ENCODE results near the gene TPM2. TPM values are rescaled to one million over a fixed set of nuclear protein-coding genes. Genes with fewer than 3 reads are reported as not detected.

TPM2 gene
- total RNA-seq, 2 experiments from 2014 or later: 3.3 to 4.6 TPM

DNA sequence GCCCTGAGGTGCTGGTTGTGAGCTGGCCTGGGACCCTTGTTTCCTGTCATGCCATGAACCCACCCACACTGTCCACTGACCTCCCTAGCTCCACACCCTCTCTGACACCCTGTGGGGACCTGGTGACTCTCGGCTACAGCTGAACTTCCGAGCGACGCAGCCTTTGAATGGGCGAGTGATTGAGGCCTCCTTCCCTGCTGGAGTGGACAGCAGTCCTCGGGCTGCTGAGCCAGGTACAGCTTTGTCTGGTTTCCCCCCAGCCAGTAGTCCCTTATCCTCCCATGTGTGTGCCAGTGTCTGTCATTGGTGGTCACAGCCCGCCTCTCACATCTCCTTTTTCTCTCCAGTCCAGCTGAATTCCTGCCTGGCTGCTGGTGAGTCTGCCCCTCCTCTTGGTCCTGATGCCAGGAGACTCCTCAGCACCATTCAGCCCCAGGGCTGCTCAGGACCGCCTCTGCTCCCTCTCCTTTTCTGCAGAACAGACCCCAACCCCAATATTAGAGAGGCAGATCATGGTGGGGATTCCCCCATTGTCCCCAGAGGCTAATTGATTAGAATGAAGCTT, 9.9 kb downstream of the TPM2 start:
- H3K36me3 Mint-ChIP-seq: no peaks in the 10 kb centered on the region
- peaks cover 9% of the 10 kb centered on the region for H3K4me1 Mint-ChIP-seq
- H3K9me3 Mint-ChIP-seq: no peaks in the 10 kb centered on the region
- DNase-seq: no peak
- H3K27ac Mint-ChIP-seq: no peak overlapping the region
- no peak overlapping the region for H3K4me3 Mint-ChIP-seq
- H3K27me3 Mint-ChIP-seq: peaks cover 3% of the 10 kb centered on the region

DNA sequence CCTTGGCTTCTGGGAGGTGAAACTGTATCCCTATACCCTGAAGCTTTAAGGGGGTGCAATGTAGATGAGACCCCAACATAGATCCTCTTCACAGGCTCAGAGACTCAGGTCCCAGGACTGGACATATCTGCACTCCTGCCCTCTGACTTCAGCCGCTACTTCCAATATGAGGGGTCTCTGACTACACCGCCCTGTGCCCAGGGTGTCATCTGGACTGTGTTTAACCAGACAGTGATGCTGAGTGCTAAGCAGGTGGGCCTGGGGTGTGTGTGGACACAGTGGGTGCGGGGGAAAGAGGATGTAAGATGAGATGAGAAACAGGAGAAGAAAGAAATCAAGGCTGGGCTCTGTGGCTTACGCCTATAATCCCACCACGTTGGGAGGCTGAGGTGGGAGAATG, 10.6 kb downstream of the TPM2 start:
- H3K27me3 Mint-ChIP-seq: peaks cover 9% of the 10 kb centered on the region
- DNase-seq: no peak
- no peaks in the 10 kb centered on the region for H3K9me3 Mint-ChIP-seq
- no peak overlapping the region for H3K27ac Mint-ChIP-seq
- peaks cover 12% of the 10 kb centered on the region for H3K4me1 Mint-ChIP-seq
- H3K4me3 Mint-ChIP-seq: no peak overlapping the region
- H3K36me3 Mint-ChIP-seq: no peaks in the 10 kb centered on the region

DNA sequence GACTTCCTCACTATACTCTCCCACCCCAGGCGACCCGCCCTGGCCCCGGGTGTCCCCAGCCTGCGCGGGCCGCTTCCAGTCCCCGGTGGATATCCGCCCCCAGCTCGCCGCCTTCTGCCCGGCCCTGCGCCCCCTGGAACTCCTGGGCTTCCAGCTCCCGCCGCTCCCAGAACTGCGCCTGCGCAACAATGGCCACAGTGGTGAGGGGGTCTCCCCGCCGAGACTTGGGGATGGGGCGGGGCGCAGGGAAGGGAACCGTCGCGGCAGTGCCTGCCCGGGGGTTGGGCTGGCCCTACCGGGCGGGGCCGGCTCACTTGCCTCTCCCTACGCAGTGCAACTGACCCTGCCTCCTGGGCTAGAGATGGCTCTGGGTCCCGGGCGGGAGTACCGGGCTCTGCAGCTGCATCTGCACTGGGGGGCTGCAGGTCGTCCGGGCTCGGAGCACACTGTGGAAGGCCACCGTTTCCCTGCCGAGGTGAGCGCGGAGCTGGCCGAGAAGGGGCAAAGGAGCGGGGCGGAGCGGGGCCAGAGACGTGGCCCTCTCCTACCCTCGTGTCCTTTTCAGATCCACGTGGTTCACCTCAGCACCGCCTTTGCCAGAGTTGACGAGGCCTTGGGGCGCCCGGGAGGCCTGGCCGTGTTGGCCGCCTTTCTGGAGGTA, 13.9 kb downstream of the TPM2 start:
- no peaks in the 10 kb centered on the region for H3K9me3 Mint-ChIP-seq
- peak overlapping the region; percentile 66 for H3K4me3 Mint-ChIP-seq
- H3K27ac Mint-ChIP-seq: no peak overlapping the region
- peaks cover 12% of the 10 kb centered on the region for H3K4me1 Mint-ChIP-seq
- H3K27me3 Mint-ChIP-seq: peaks cover 9% of the 10 kb centered on the region
- DNase-seq: peak; percentile 65
- H3K36me3 Mint-ChIP-seq: no peaks in the 10 kb centered on the region

DNA sequence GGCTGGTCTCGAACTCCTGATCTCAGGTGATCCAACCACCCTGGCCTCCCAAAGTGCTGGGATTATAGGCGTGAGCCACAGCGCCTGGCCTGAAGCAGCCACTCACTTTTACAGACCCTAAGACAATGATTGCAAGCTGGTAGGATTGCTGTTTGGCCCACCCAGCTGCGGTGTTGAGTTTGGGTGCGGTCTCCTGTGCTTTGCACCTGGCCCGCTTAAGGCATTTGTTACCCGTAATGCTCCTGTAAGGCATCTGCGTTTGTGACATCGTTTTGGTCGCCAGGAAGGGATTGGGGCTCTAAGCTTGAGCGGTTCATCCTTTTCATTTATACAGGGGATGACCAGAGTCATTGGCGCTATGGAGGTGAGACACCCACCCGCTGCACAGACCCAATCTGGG, 14.5 kb downstream of the TPM2 start:
- DNase-seq: no peak
- Mint-ChIP-seq H3K4me1 (peaks cover 12% of the 10 kb centered on the region), H3K27ac (no peak overlapping the region), H3K36me3 (no peaks in the 10 kb centered on the region), H3K9me3 (no peaks in the 10 kb centered on the region), H3K27me3 (peaks cover 9% of the 10 kb centered on the region), H3K4me3 (peak overlapping the region; percentile 66)

DNA sequence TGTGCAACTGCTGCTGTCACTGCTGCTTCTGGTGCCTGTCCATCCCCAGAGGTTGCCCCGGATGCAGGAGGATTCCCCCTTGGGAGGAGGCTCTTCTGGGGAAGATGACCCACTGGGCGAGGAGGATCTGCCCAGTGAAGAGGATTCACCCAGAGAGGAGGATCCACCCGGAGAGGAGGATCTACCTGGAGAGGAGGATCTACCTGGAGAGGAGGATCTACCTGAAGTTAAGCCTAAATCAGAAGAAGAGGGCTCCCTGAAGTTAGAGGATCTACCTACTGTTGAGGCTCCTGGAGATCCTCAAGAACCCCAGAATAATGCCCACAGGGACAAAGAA, 15.7 kb downstream of the TPM2 start:
- H3K27me3 Mint-ChIP-seq: peaks cover 9% of the 10 kb centered on the region
- H3K4me3 Mint-ChIP-seq: no peak overlapping the region
- H3K4me1 Mint-ChIP-seq: peaks cover 12% of the 10 kb centered on the region
- H3K27ac Mint-ChIP-seq: no peak overlapping the region
- no peaks in the 10 kb centered on the region for H3K9me3 Mint-ChIP-seq
- DNase-seq: no peak
- no peaks in the 10 kb centered on the region for H3K36me3 Mint-ChIP-seq

DNA sequence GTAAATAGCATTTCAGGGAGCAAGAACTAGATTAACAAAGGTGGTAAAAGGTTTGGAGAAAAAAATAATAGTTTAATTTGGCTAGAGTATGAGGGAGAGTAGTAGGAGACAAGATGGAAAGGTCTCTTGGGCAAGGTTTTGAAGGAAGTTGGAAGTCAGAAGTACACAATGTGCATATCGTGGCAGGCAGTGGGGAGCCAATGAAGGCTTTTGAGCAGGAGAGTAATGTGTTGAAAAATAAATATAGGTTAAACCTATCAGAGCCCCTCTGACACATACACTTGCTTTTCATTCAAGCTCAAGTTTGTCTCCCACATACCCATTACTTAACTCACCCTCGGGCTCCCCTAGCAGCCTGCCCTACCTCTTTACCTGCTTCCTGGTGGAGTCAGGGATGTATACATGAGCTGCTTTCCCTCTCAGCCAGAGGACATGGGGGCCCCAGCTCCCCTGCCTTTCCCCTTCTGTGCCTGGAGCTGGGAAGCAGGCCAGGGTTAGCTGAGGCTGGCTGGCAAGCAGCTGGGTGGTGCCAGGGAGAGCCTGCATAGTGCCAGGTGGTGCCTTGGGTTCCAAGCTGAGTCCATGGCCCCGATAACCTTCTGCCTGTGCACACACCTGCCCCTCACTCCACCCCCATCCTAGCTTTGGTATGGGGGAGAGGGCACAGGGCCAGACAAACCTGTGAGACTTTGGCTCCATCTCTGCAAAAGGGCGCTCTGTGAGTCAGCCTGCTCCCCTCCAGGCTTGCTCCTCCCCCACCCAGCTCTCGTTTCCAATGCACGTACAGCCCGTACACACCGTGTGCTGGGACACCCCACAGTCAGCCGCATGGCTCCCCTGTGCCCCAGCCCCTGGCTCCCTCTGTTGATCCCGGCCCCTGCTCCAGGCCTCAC, 16.3 kb downstream of the TPM2 start, which contains the start of gene CA9:
Gene CA9, plus strand, starts transcription at position 797 of the 893 bp plus-strand sequence. Its CDS starts 32 bp downstream, at position 829.
- Mint-ChIP-seq H3K27me3 (peaks cover 9% of the 10 kb centered on the region), H3K4me3 (peak within 1 kb of the TSS; percentile 63), H3K9me3 (no peaks in the 10 kb centered on the region), H3K27ac (no peak within 1 kb of the TSS), H3K4me1 (peaks cover 12% of the 10 kb centered on the region), H3K36me3 (no peaks in the 10 kb centered on the region)
- DNase-seq: no peak

DNA sequence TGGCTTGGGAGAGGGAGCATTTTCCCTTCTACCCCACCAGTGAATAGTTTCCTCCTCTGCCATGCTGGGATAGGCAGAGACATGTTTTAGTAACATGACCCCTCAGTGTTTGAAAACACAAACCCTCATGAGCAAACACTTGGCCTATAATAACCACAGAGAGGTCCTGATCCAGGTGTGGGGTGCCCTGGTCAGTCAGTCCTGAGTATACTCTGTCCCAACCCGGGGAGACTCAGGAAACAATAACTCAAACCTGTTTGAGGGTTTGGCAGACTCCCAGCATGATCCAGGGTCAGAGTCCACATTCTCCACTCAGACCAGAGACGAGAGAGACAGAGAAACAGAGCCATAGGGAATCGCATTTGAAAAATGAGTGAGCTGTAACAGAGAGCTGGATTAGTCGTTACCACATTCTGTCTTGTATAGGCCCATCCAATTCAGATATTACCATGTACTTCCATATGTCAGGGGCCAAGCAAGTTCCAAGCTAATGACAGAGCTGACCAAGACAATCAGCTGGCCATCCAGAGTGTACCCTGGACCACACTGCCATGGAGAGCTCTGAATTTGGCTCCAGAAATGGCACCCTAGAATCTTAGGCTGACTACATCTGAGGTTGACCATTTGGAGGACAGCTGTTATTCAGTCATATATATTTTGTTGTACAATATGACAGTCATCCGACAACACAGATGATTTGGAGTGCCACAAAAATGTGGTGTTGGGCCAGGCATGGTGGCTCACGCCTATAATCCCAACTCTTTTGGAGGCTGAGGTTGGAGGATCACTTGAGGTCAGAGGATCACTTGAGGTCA, 20.2 kb downstream of the TPM2 start:
- H3K4me1 Mint-ChIP-seq: peaks cover 14% of the 10 kb centered on the region
- no peaks in the 10 kb centered on the region for H3K36me3 Mint-ChIP-seq
- H3K4me3 Mint-ChIP-seq: no peak overlapping the region
- H3K27me3 Mint-ChIP-seq: peaks cover 3% of the 10 kb centered on the region
- no peak for DNase-seq
- no peaks in the 10 kb centered on the region for H3K9me3 Mint-ChIP-seq
- H3K27ac Mint-ChIP-seq: no peak overlapping the region

DNA sequence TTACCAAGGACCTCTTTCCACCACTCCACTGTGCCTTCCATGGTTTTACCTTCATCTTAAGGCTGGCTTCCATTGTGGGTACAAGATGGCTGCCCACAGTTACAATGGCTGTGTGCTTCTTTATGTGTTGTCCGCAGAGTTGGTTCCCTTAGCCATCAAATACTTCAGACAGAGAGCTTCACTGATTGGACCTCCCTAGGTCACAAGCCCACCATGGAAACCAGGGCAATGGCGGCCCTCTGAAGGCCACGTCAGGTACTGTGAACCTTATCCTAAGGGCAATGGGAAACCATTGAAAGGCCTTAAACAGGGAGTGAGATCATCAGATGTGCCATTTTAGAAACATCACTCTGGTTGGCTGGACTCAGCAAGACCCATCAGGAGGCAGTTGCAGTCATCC, 21.8 kb downstream of the TPM2 start:
- no peak for DNase-seq
- Mint-ChIP-seq H3K27ac (no peak overlapping the region), H3K27me3 (no peaks in the 10 kb centered on the region), H3K4me1 (peaks cover 24% of the 10 kb centered on the region), H3K9me3 (no peaks in the 10 kb centered on the region), H3K4me3 (no peak overlapping the region), H3K36me3 (peaks cover 5% of the 10 kb centered on the region)

DNA sequence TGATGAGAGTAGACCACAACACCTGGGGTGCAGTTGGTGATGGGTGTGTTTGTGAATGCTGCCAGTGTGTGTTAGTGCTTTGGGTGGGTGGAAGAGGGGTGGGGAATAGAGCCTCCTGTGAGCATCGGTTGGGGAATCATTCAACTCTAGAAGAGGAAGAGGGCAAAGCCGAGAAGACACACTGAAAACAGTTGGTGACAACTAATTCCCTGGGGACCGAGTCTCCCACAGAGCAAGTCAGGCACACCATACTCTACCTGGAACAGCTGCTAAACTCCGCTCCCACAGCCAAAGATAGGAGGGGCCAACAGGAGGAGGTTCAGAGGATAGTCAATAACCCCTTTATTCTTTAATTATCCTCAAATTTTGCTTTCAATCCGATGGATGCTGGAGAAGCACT, 23.2 kb downstream of the TPM2 start:
- H3K4me3 Mint-ChIP-seq: no peak overlapping the region
- H3K36me3 Mint-ChIP-seq: peaks cover 18% of the 10 kb centered on the region
- H3K4me1 Mint-ChIP-seq: peaks cover 38% of the 10 kb centered on the region
- no peak for DNase-seq
- H3K27ac Mint-ChIP-seq: no peak overlapping the region
- peaks cover 1% of the 10 kb centered on the region for H3K9me3 Mint-ChIP-seq
- H3K27me3 Mint-ChIP-seq: no peaks in the 10 kb centered on the region

DNA sequence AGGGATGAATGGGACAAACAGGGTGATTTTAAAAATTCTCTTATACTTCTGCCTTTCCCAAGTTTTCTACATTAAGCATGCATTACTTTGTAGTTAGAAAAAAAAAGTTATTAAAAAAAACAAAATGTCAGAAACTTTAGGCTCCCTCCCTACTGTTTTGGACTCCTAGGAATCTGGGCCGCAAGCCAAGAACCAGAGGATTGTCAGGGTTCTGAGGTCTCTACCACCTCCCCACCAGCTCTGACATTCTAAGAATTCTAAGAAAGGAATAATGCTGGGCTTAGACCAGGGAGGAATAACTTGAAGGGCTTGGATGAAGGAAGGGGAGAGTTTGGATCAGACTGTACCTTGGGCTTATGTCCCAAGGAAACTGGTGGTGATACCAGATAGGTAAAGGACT, 23.7 kb downstream of the TPM2 start:
- Mint-ChIP-seq H3K36me3 (peaks cover 18% of the 10 kb centered on the region), H3K9me3 (peaks cover 1% of the 10 kb centered on the region), H3K4me3 (peak overlapping the region; percentile 84), H3K27me3 (no peaks in the 10 kb centered on the region), H3K27ac (no peak overlapping the region), H3K4me1 (peaks cover 41% of the 10 kb centered on the region)
- no peak for DNase-seq

DNA sequence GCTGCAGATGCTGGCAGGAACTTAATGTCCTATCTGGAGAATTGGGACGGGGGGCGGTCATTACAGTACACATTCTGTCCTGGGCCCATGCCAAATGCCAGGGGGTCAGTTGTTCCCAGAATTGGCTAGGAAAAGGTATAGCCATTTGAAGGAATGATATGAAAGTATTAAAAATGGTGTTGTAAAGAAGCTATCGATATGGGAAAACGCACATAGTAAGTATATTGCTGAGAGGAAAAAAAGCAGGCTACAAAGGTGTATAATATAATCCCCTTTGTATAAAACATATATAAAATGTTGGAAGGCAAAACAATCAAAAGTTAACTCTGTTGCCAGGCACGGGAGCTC, 24.3 kb downstream of the TPM2 start:
- Mint-ChIP-seq H3K4me1 (peaks cover 46% of the 10 kb centered on the region), H3K27ac (peak overlapping the region; percentile 64), H3K9me3 (peaks cover 1% of the 10 kb centered on the region)

DNA sequence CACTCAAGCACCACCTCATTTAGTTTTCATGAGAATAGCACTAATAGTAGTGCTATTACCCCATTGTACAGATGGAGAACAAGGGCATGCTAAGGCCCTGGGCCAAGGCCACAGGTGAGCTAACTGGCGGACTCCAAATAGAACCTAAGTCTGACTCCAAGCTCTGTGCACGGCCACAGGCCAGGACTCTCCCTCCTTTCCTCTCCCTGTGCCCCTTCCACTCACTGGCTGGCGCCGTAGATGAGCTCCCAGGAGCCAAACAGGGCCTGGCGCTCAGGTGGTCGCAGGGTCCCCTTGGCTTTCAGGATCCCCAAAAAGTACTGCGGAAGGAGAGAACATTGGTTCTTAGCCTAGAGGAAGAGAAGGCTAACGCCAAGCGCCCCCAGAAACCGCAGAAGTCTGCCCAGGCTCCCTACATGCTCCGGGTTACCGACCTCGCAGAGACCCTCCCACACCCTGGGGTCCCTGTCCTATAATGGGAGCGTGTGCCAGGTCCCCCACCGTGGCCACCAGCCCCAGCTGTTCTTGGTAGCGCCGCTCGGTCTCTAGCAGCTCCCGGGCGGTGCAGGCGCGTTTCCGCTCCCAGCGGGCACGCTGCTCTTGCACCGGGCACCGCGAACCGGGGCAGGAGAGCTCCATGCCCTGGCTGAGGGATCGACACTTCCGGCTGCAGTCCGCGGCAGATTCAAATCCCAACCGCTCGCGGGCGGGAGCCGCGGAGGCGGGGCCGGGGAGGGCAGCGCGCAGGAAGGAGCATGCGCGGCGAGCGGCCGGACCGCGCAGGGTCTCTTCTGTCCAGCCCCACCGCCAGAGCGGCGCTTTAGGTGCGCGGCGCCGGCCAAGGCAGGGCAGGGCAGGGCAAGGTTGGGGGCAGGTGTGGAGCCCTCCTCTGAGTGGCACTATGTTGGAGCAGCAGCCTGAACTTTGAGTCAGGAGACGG, 24.9 kb downstream of the TPM2 start, which contains the start of gene ARHGEF39:
Gene ARHGEF39, minus strand, starts transcription at position 665 of the 940 bp plus-strand sequence. Its CDS starts 26 bp downstream, at position 639.
- Mint-ChIP-seq H3K36me3 (peaks cover 27% of the 10 kb centered on the region), H3K9me3 (peaks cover 1% of the 10 kb centered on the region), H3K27me3 (no peaks in the 10 kb centered on the region), H3K4me3 (peak within 1 kb of the TSS; percentile 84), H3K4me1 (peaks cover 52% of the 10 kb centered on the region), H3K27ac (peak within 1 kb of the TSS; percentile 64)
- peak; percentile 85 for DNase-seq

More for the DNA sequence above, 24.3 kb downstream of the TPM2 start:
- peaks cover 24% of the 10 kb centered on the region for H3K36me3 Mint-ChIP-seq
- no peak for DNase-seq
- H3K4me3 Mint-ChIP-seq: peak overlapping the region; percentile 84
- no peaks in the 10 kb centered on the region for H3K27me3 Mint-ChIP-seq

DNA sequence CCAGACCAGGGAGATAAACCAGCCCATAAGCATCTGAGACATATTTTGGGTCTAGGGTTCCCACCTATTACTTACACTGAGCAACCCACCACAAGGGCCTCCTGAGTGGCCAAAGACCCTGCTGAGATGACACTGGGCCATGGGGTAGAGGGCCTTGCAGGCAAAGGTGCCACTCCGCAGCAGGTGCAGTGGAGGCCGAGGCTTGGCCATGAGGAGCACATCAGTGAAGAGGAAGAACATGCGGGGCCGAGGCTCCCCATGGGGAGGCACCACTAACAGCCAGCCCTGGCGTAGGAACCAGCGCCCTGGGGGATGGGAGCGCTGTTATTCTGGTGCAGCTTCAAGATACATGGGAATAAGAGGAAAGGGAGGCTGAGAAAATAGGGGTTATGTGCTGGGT, 27.3 kb downstream of the TPM2 start:
- Mint-ChIP-seq H3K27ac (peak overlapping the region; percentile 76), H3K4me3 (peak overlapping the region; percentile 50)
- no peak for DNase-seq

More for the DNA sequence above, 27.3 kb downstream of the TPM2 start:
- peaks cover 3% of the 10 kb centered on the region for H3K9me3 Mint-ChIP-seq
- H3K27me3 Mint-ChIP-seq: peaks cover 4% of the 10 kb centered on the region
- peaks cover 67% of the 10 kb centered on the region for H3K4me1 Mint-ChIP-seq
- peaks cover 38% of the 10 kb centered on the region for H3K36me3 Mint-ChIP-seq

Data from activated naive CD8-positive, alpha-beta T cell treated with anti-CD3 and anti-CD28 coated beads for 36 hours (primary cell).